IMR-90 (cell line): Measurements from ENCODE around the gene PRKD1. TPM values are rescaled to one million over a fixed set of nuclear protein-coding genes. Genes with fewer than 3 reads are reported as not detected.

ENCODE experiments used
- ATAC-seq: fragments of 200-7000 bp; cut with Tn5 transposase; 2 replicates; pipeline ENCODE4 v1.9.1; 2020; ENCODE audit warnings: low read depth, mild to moderate bottlenecking, moderate library complexity
- BruUV-seq: library from RNA; stranded (reverse); fragments of 400-500 nt; replicated peaks from 2 replicates; lab custom pipeline; 2021; lab: Mats Ljungman, UMichigan
- CTCF ChIA-PET: fragments of 300-600 bp; formaldehyde crosslinking; extraction: SDS; loops from one replicate; lab custom pipeline; 2021; ENCODE audit warnings: antibody characterized with exemption; lab: Yijun Ruan, JAX
- POLR2A ChIA-PET: fragments of 300-600 bp; sonication (Branson Sonifier 250); formaldehyde crosslinking; loops from one replicate; lab custom pipeline; 2022; ENCODE audit warnings: antibody characterized with exemption; ENCODE audit not compliant: unreplicated experiment; lab: Charles Lee
- DNase-seq: peaks from one replicate; pipeline ENCODE4 v3.0.0; 2013
- H2AFZ ChIP-seq: replicated peaks from 2 replicates; pipeline ENCODE3; 2013; ENCODE audit warnings: low read length, mild to moderate bottlenecking; ENCODE audit not compliant: poor library complexity
- H2AK5ac ChIP-seq: 2 replicates; pipeline ENCODE4 v1.6.1; 2013; ENCODE audit warnings: low read depth, low read length, inconsistent platforms
- H2AK9ac ChIP-seq: replicated peaks from 2 replicates; pipeline ENCODE3; 2013; ENCODE audit warnings: mild to moderate bottlenecking, low read depth, low read length, moderate library complexity; ENCODE audit not compliant: poor library complexity
- H2BK120ac ChIP-seq: 2 replicates; pipeline ENCODE4 v1.6.1; 2013; ENCODE audit warnings: low read depth, low read length, inconsistent platforms
- H2BK15ac ChIP-seq: 3 replicates; pipeline ENCODE4 v1.6.1; 2013; ENCODE audit warnings: low read depth, low read length, inconsistent platforms
- H2BK20ac ChIP-seq: 2 replicates; pipeline ENCODE4 v1.6.1; 2013; ENCODE audit warnings: low read depth, mild to moderate bottlenecking, inconsistent platforms, low read length, moderate library complexity
- H2BK5ac ChIP-seq: 2 replicates; pipeline ENCODE4 v1.6.1; 2013; ENCODE audit warnings: mild to moderate bottlenecking, low read depth, low read length, inconsistent platforms; ENCODE audit not compliant: poor library complexity, severe bottlenecking
- H3K14ac ChIP-seq: replicated peaks from 2 replicates; pipeline ENCODE4 v1.6.1; 2013; ENCODE audit warnings: low read depth, low read length, inconsistent platforms
- H3K18ac ChIP-seq: 2 replicates; pipeline ENCODE4 v1.6.1; 2013; ENCODE audit warnings: low read depth, low read length, control low read depth
- H3K23ac ChIP-seq: 2 replicates; pipeline ENCODE4 v1.6.1; 2013; ENCODE audit warnings: low read depth, low read length, inconsistent platforms
- H3K27ac ChIP-seq: 2 replicates; pipeline ENCODE4 v1.5.1; 2013; ENCODE audit warnings: mild to moderate bottlenecking, control low read depth, low read length; ENCODE audit not compliant: insufficient read depth
- H3K27me3 ChIP-seq: 2 replicates; pipeline ENCODE4 v1.6.1; 2013; ENCODE audit warnings: low read length; ENCODE audit not compliant: control insufficient read depth, insufficient read depth
- H3K36me3 ChIP-seq: 2 replicates; pipeline ENCODE4 v1.6.1; 2013; ENCODE audit warnings: low read length, mixed read lengths; ENCODE audit not compliant: control insufficient read depth, insufficient read depth
- H3K4ac ChIP-seq: 2 replicates; pipeline ENCODE4 v1.6.1; 2013; ENCODE audit warnings: low read depth, low read length, inconsistent platforms
- H3K4me1 ChIP-seq: 2 replicates; pipeline ENCODE4 v1.6.1; 2013; ENCODE audit warnings: low read length, mixed read lengths; ENCODE audit not compliant: control insufficient read depth, insufficient read depth
- H3K4me2 ChIP-seq: 2 replicates; pipeline ENCODE4 v1.6.1; 2013; ENCODE audit warnings: low read depth, mild to moderate bottlenecking, control low read depth, low read length, moderate library complexity
- H3K4me3 ChIP-seq: 2 replicates; pipeline ENCODE4 v1.5.1; 2013; ENCODE audit warnings: low read depth, mild to moderate bottlenecking, control low read depth, low read length, moderate library complexity; ENCODE audit not compliant: insufficient read depth
- H3K56ac ChIP-seq: 2 replicates; pipeline ENCODE4 v1.6.1; 2013; ENCODE audit warnings: low read length, inconsistent platforms; ENCODE audit not compliant: insufficient read depth; ENCODE audit errors: extremely low read depth
- H3K79me1 ChIP-seq, 2 experiments: 2 replicates each; pipeline ENCODE4 v1.6.1; 2013; ENCODE audit warnings: low read length in 2 of 2, inconsistent platforms in 1 of 2, low read depth in 1 of 2
- H3K9ac ChIP-seq: 2 replicates; pipeline ENCODE4 v1.6.1; 2013; ENCODE audit warnings: low read depth, low read length, control low read depth
- H3K9me1 ChIP-seq: 2 replicates; pipeline ENCODE4 v1.6.1; 2013; ENCODE audit warnings: low read length, inconsistent platforms; ENCODE audit not compliant: insufficient read depth
- H3K9me3 ChIP-seq: 2 replicates; pipeline ENCODE4 v1.6.1; 2013; ENCODE audit warnings: low read length; ENCODE audit not compliant: control insufficient read depth, insufficient read depth
- H4K20me1 ChIP-seq: 2 replicates; pipeline ENCODE4 v1.6.1; 2013; ENCODE audit warnings: low read length, inconsistent platforms; ENCODE audit not compliant: insufficient read depth
- H4K5ac ChIP-seq: 2 replicates; pipeline ENCODE4 v1.6.1; 2013; ENCODE audit warnings: mild to moderate bottlenecking, low read depth, low read length, control low read depth
- H4K8ac ChIP-seq, 2 experiments: 2 replicates each; pipeline ENCODE4 v1.6.1; 2013; ENCODE audit warnings: low read depth in 2 of 2, low read length in 2 of 2, control low read depth in 1 of 2, inconsistent platforms in 1 of 2
- H4K91ac ChIP-seq: 2 replicates; pipeline ENCODE4 v1.6.1; 2013; ENCODE audit warnings: low read depth, low read length, inconsistent platforms; ENCODE audit not compliant: insufficient read depth
- MAZ ChIP-seq: IDR thresholded peaks from 2 replicates; pipeline ENCODE4 v1.6.1; 2012; ENCODE audit warnings: low read depth, mild to moderate bottlenecking, low read length, improper control_type of control experiment, moderate library complexity, borderline replicate concordance
- RFX5 ChIP-seq: IDR thresholded peaks from 2 replicates; pipeline ENCODE4 v1.8.0; 2012; ENCODE audit warnings: low read depth, mild to moderate bottlenecking, low read length, moderate library complexity
- WGBS, 2 experiments: methylation state at CpG; one replicate each; pipeline versions ENCODE4 v1.1.5 to v1.1.7; 2013; ENCODE audit warnings: missing lambda C conversion rate in 2 of 2; ENCODE audit not compliant: insufficient read length in 1 of 2; ENCODE audit errors: extremely low coverage in 2 of 2; 5-methylcytosine and 5-hydroxymethylcytosine counted together
- dilution Hi-C: fragments of 300-500 bp; cut with HindIII; formaldehyde crosslinking; loops from one replicate; pipeline ENCODE4 v1.14.3; 2018; ENCODE audit warnings: low sequenced_read_pairs; ENCODE audit not compliant: unreplicated experiment
- in situ Hi-C: fragments of 300-500 bp; cut with MboI; formaldehyde crosslinking; loops from 3 replicates; pipeline ENCODE4 v1.14.3; 2019; ENCODE audit warnings: low sequenced_read_pairs, inconsistent platforms, mixed read lengths
- intact Hi-C: fragments of 100-400 bp; cut with micrococcal nuclease; formaldehyde crosslinking; loops from 2 replicates; pipeline ENCODE4 v1.10.0; 2022
- polyA plus RNA-seq, 3 experiments: library from polyadenylated mRNA; depleted of rRNA; stranded (reverse); fragments of >200 nt; gene quantifications; 2 replicates each; pipeline ENCODE4 v1.2.3, GENCODE V29; 2012; ENCODE audit warnings: low replicate concordance in 1 of 3
- total RNA-seq: library from RNA; depleted of rRNA; stranded (reverse); fragments of >200 nt; gene quantifications from 2 replicates; pipeline ENCODE4 v1.2.3, GENCODE V29; 2012

PRKD1 gene
- total and polyA plus RNA-seq, 2 of the 4 experiments (the other 2 are of a cell fraction) = 12.9 to 14.2 TPM

DNA sequence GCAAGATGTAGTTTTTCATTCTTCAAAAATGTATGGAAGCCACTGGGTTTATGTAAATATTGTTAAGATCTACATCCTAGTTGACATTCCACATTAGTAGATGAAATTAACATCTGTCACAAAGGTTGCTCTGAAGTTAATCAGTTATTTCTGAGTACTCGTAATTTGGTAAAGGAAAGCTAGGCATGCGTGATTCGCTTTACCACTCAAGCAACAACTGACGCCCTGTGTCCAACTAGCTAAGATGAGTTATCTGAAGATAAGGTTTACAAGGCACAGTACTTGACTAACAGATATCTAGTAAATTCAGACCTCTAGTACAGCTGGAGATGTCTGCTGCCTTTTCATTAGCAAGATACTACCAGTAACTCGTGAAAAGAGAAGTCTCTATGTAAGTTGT, 14.1 kb downstream of the PRKD1 start:
- Histone ChIP-seq H3K9me3 (no peaks in the 10 kb centered on the region), H3K56ac (no peak overlapping the region), H3K14ac (no peak overlapping the region), H2BK15ac (no peak overlapping the region), H2AFZ (no peak overlapping the region), H2BK5ac (no peak overlapping the region), H4K8ac (no peak overlapping the region), H3K9ac (no peak overlapping the region), H2BK20ac (no peak overlapping the region), H3K18ac (no peak overlapping the region), H2AK5ac (no peak overlapping the region), H3K27me3 (no peaks in the 10 kb centered on the region), H3K23ac (no peak overlapping the region), H3K4ac (no peak overlapping the region), H4K5ac (no peak overlapping the region), H3K4me2 (peak overlapping the region; percentile 0; the same call in 1 of the 2 replicates), H3K27ac (peak overlapping the region; percentile 21; the same call in 1 of the 2 replicates), H4K91ac (no peak overlapping the region), H3K79me1 (peaks cover 13 to 29% of the 10 kb centered on the region in 2 experiments), H3K4me1 (no peaks in the 10 kb centered on the region), H3K9me1 (no peaks in the 10 kb centered on the region), H2BK120ac (no peak overlapping the region), H3K4me3 (no peak overlapping the region), H4K20me1 (peaks cover 3% of the 10 kb centered on the region; the same call in 1 of the 2 replicates), H3K36me3 (peaks cover 3% of the 10 kb centered on the region; the same call in 1 of the 2 replicates), H2AK9ac (no peak overlapping the region)
- intact Hi-C loops = no loop called here
- in situ Hi-C loops = loop anchor here (25.0 kb wide), 1 partner anchor 299 kb away; no protein-coding TSS in a partner anchor
- 100% methylated on average over 1 of the region's 5 CpGs; no CpG with 5 or more reads in 1 of the 2 experiments for WGBS, 2 experiments
- BruUV-seq = no TSS peak
- ATAC-seq (peak; percentile 84; the same call in 1 of the 2 replicates), DNase-seq (peak; percentile 26)
- dilution Hi-C loops = no loop called here
- CTCF ChIA-PET = no interaction called here
- POLR2A ChIA-PET = no interaction called here
- TF ChIP-seq RFX5 (peak; percentile 40; the same call in 1 of the 2 replicates), MAZ (no peak)
